ENCODE results near the gene MVP.

MVP gene

GRCh38 chr16:29814592-29814991 lies 5.7 kb upstream of the MVP start:
- ChIA-PET CTCF (no interaction called here), POLR2A (interaction anchor here (1.1 to 10.8 kb wide), 5 partner anchors 10 to 278 kb away, joined by 3 to 176 read pairs (median 8); partner anchors contain the start of genes KCTD13 and MAZ)
- DNase-seq (ENCODE audit: extremely low spot score) = no peak
- TF ChIP-seq SUZ12 (IDR thresholded peaks at IDR 0.05) (no peak), HDGF (IDR thresholded peaks at IDR 0.05; ENCODE audit: borderline replicate concordance) (no peak), FOXM1 (IDR thresholded peaks at IDR 0.05; ENCODE audit: borderline replicate concordance) (no peak), NFRKB (IDR thresholded peaks at IDR 0.05) (no peak), BHLHE40 (IDR thresholded peaks at IDR 0.05; ENCODE audit: borderline replicate concordance) (no peak), SP1 (IDR thresholded peaks at IDR 0.05) (no peak), LEF1 (IDR thresholded peaks at IDR 0.05; ENCODE audit: borderline replicate concordance) (no peak), ZNF384 (IDR thresholded peaks at IDR 0.05) (no peak), CTBP1 (IDR thresholded peaks at IDR 0.05; ENCODE audit: borderline replicate concordance) (no peak), ARNT (IDR thresholded peaks at IDR 0.05) (no peak)

DNA sequence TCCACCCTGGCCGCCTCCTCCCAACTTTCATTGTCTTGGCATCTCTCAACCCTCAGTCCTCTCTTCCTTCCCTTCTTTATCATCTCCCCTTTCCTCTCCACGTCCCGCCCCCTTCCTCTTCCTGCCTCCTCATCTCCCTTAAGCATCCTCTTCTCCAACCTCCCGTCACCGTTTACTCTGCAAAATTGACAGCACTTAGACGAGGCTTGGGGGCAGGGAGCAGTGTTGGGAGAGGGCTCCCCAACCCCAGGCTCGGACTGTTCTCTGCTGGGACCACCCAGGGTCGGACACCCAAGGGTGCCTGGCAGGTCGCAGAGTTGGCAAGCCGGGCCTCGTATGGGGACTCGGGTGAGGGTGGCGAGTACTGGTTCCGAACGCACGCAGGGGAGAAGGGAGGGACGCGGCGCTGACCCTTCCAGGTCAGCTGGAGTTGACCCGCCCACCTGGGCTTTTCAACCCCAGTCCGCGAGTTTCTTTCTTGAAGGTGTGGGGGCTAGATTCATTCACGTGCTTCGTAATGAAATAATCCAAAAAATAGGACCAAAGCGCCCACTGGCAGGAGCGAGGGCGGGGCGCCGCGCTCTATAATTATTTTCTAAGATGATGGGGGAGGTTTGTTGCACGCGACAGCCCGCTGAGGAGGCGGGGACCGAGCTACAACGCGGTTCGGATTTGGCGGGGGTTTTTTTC lies 5.1 kb upstream of the MVP start:
- CTCF ChIA-PET = interaction anchor here (0.6 to 6.1 kb wide), 13 partner anchors 8 to 1169 kb away, joined by 3 to 52 read pairs (median 4); partner anchors contain the start of gene MAZ
- DNase-seq (ENCODE audit: extremely low spot score) = no peak
- TF ChIP-seq LEF1 (IDR thresholded peaks at IDR 0.05; ENCODE audit: borderline replicate concordance) = no peak
- no peak for TF ChIP-seq HDGF (IDR thresholded peaks at IDR 0.05; ENCODE audit: borderline replicate concordance)
- no peak for TF ChIP-seq CTBP1 (IDR thresholded peaks at IDR 0.05; ENCODE audit: borderline replicate concordance)
- TF ChIP-seq ARNT (IDR thresholded peaks at IDR 0.05) = no peak
- no peak for TF ChIP-seq ELF4 (IDR thresholded peaks at IDR 0.05)
- no peak for TF ChIP-seq BHLHE40 (IDR thresholded peaks at IDR 0.05; ENCODE audit: borderline replicate concordance)
- no peak for TF ChIP-seq NFRKB (IDR thresholded peaks at IDR 0.05)
- TF ChIP-seq TARDBP (IDR thresholded peaks at IDR 0.05) = no peak
- TF ChIP-seq, protein P1, sequence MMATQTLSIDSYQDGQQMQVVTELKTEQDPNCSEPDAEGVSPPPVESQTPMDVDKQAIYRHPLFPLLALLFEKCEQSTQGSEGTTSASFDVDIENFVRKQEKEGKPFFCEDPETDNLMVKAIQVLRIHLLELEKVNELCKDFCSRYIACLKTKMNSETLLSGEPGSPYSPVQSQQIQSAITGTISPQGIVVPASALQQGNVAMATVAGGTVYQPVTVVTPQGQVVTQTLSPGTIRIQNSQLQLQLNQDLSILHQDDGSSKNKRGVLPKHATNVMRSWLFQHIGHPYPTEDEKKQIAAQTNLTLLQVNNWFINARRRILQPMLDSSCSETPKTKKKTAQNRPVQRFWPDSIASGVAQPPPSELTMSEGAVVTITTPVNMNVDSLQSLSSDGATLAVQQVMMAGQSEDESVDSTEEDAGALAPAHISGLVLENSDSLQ (IDR thresholded peaks at IDR 0.05) = no peak
- no peak for TF ChIP-seq FOXK2 (IDR thresholded peaks at IDR 0.05)
- no peak for TF ChIP-seq SP1 (IDR thresholded peaks at IDR 0.05)
- no peak for TF ChIP-seq FOXM1 (IDR thresholded peaks at IDR 0.05; ENCODE audit: borderline replicate concordance)
- TF ChIP-seq FOXA1 (IDR thresholded peaks at IDR 0.05) = no peak
- no peak for TF ChIP-seq ZNF384 (IDR thresholded peaks at IDR 0.05)
- TF ChIP-seq SUZ12 (IDR thresholded peaks at IDR 0.05) = no peak
- no peak for TF ChIP-seq L3MBTL2 (conservative IDR thresholded peaks at IDR 0.05)
- POLR2A ChIA-PET = interaction anchor here (0.6 to 10.8 kb wide), 25 partner anchors 10 to 1227 kb away, joined by 3 to 176 read pairs (median 5); partner anchors contain the start of genes ASPHD1, C16orf92, KCTD13 and KIF22

DNA sequence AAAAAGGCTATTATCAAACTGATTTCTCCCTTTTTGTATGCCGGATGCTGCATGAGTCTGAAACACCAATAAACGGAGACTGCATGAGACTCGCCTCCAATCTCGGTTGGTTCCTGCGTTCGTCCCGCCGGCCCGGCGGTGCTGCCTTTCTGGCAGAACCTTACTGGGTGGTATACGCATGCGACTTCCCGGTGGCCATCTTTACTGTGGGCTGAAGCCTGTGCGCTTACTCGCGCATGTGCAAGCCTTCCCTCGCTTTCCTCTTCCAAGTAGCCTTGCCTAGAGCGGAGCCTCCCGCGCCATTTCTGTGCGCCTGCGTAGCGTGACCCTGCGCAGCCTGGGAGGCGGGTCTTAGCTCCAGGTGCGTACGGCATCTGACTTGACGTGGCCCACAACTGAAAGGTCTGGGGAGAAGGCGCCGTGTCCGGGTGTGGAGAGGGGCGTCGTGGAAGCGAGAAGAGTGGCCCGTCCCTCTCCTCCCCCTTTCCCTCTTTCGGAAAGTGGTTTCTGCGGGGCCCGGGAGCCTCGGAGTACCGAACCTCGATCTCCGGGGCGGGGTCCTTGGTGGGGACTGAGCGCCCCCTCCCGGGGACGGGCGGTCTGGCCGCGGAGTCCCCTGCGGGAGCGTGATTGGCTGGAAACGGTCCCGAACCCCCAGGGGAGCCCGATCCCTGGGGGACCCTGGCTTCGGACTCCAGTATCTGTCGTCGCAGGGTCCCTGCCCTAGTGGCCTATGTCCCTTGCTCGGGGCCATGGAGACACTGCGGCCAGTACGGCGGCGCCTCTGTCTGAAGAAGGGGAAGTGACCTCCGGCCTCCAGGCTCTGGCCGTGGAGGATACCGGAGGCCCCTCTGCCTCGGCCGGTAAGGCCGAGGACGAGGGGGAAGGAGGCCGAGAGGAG lies 4.2 kb upstream of the MVP start, which contains the start of gene PAGR1:
TSS of gene PAGR1 (plus strand) at position 360 of the 901 bp plus-strand sequence. CDS start at position 734, 374 bp downstream.
- no peak for TF ChIP-seq LEF1 (IDR thresholded peaks at IDR 0.05; ENCODE audit: borderline replicate concordance)
- TF ChIP-seq NFRKB (IDR thresholded peaks at IDR 0.05) = no peak
- TF ChIP-seq L3MBTL2 (conservative IDR thresholded peaks at IDR 0.05) = no peak
- TF ChIP-seq TARDBP (IDR thresholded peaks at IDR 0.05) = no peak
- TF ChIP-seq FOXA1 (IDR thresholded peaks at IDR 0.05) = no peak
- TF ChIP-seq FOXK2 (IDR thresholded peaks at IDR 0.05) = no peak
- TF ChIP-seq BHLHE40 (IDR thresholded peaks at IDR 0.05; ENCODE audit: borderline replicate concordance) = no peak
- no peak for TF ChIP-seq SP1 (IDR thresholded peaks at IDR 0.05)
- no peak for TF ChIP-seq HDGF (IDR thresholded peaks at IDR 0.05; ENCODE audit: borderline replicate concordance)
- TF ChIP-seq SUZ12 (IDR thresholded peaks at IDR 0.05) = no peak
- no peak for TF ChIP-seq ZNF384 (IDR thresholded peaks at IDR 0.05)
- no peak for TF ChIP-seq CTBP1 (IDR thresholded peaks at IDR 0.05; ENCODE audit: borderline replicate concordance)
- no peak for TF ChIP-seq ARNT (IDR thresholded peaks at IDR 0.05)
- TF ChIP-seq FOXM1 (IDR thresholded peaks at IDR 0.05; ENCODE audit: borderline replicate concordance) = no peak
- TF ChIP-seq, protein P1 (IDR thresholded peaks at IDR 0.05) = no peak
- no peak for TF ChIP-seq ELF4 (IDR thresholded peaks at IDR 0.05)
- CTCF ChIA-PET = interaction anchor here (0.6 to 6.1 kb wide), 19 partner anchors 9 to 1200 kb away, joined by 3 to 52 read pairs (median 4); partner anchors contain the start of gene MAZ
- DNase-seq (ENCODE audit: extremely low spot score) = peak; percentile 99
- POLR2A ChIA-PET = interaction anchor here (0.6 to 10.8 kb wide), 32 partner anchors 9 to 1226 kb away, joined by 3 to 176 read pairs (median 4); partner anchors contain the start of genes ASPHD1, C16orf92, HSD3B7 and KCTD13

DNA sequence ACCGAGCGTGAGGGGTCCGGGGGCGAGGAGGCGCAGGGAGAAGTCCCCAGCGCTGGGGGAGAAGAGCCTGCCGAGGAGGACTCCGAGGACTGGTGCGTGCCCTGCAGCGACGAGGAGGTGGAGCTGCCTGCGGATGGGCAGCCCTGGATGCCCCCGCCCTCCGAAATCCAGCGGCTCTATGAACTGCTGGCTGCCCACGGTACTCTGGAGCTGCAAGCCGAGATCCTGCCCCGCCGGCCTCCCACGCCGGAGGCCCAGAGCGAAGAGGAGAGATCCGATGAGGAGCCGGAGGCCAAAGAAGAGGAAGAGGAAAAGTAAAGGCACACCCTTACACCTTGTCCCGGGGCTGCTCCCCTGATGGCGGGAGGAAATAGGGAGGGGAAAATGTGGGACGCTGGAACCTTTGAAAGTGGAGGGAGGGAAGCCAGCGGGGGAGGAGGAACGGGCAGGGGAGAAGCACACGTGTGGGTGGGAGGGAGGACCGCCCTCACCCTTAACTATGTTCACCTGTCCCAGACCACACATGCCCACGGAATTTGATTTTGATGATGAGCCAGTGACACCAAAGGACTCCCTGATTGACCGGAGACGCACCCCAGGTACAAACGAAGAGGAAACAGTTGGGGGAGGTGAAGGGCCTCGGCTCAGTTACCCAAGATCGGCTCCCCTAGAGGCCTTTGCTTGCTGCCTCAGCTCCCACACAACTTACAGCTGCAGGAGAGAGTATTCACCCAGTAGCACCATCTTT lies 3.4 kb upstream of the MVP start:
- ChIA-PET POLR2A (interaction anchor here (0.6 to 10.8 kb wide), 17 partner anchors 10 to 1226 kb away, joined by 3 to 176 read pairs (median 6); partner anchors contain the start of genes HSD3B7, KCTD13, MAZ and QPRT), CTCF (interaction anchor here (0.6 to 6.1 kb wide), 12 partner anchors 10 to 1199 kb away, joined by 3 to 52 read pairs (median 4); partner anchors contain the start of genes KCTD13 and MAZ)
- TF ChIP-seq LEF1 (IDR thresholded peaks at IDR 0.05; ENCODE audit: borderline replicate concordance) (no peak), NFRKB (IDR thresholded peaks at IDR 0.05) (no peak), ELF4 (IDR thresholded peaks at IDR 0.05) (no peak)
- DNase-seq (ENCODE audit: extremely low spot score) = peak; percentile 72

DNA sequence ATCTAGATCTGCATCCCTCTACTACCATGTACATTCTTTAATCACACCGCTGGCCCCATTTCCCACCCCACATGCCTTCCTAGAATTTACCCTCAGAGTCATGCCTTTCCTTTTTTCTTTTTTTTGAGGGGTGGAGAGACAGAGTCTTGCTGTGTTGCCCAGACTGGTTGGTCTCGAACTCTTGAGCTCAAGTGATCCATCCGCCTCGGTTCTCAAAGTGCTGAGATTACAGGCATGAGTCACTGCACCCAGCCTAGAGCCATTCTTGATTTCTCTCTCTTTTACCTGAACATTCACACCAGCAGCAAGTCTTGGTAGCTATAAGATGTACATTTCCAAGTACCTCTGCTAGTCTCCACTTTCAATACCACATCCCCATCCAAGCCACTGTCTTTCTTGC lies 2.2 kb upstream of the MVP start:
- TF ChIP-seq ELF4 (IDR thresholded peaks at IDR 0.05) (no peak), SUZ12 (IDR thresholded peaks at IDR 0.05) (no peak), NFRKB (IDR thresholded peaks at IDR 0.05) (no peak), L3MBTL2 (conservative IDR thresholded peaks at IDR 0.05) (no peak), ZNF384 (IDR thresholded peaks at IDR 0.05) (no peak), ARNT (IDR thresholded peaks at IDR 0.05) (no peak), CTBP1 (IDR thresholded peaks at IDR 0.05; ENCODE audit: borderline replicate concordance) (no peak), BHLHE40 (IDR thresholded peaks at IDR 0.05; ENCODE audit: borderline replicate concordance) (no peak), LEF1 (IDR thresholded peaks at IDR 0.05; ENCODE audit: borderline replicate concordance) (no peak), TARDBP (IDR thresholded peaks at IDR 0.05) (no peak), FOXA1 (IDR thresholded peaks at IDR 0.05) (no peak)
- TF ChIP-seq, protein P1 (IDR thresholded peaks at IDR 0.05) = no peak
- no peak for DNase-seq (ENCODE audit: extremely low spot score)
- POLR2A ChIA-PET = interaction anchor here (0.6 to 10.8 kb wide), 4 partner anchors 9 to 1185 kb away, joined by 3 to 176 read pairs (median 4); partner anchors contain the start of genes HIRIP3 and MAZ
- CTCF ChIA-PET = interaction anchor here (0.7 to 6.1 kb wide), 8 partner anchors 11 to 1166 kb away, joined by 3 to 52 read pairs (median 4); partner anchors contain the start of genes KCTD13 and MAZ

All from HEK293T (cell line).